CD4-positive, alpha-beta T cell (primary cell): Measurements from ENCODE around the gene LYPD3. TPM values are rescaled to one million over a fixed set of nuclear protein-coding genes. Genes with fewer than 3 reads are reported as not detected.
"Not testable (repeated sequence)": the region's sequence is repeated elsewhere in the genome, so short reads cannot be mapped to it uniquely, and the experiment has no call there.

Experiments
- ATAC-seq: fragments of 200-7000 bp; cut with Tn5 transposase; one replicate; pipeline ENCODE4 v1.10.0; 2022; ENCODE audit warnings: mild to moderate bottlenecking; ENCODE audit not compliant: poor library complexity
- CTCF ChIA-PET: fragments of 350-600 bp; sonication (Branson Sonifier 250); formaldehyde crosslinking; loops from one replicate; lab custom pipeline; 2021; ENCODE audit warnings: antibody characterized with exemption, inconsistent platforms; lab: Charles Lee
- POLR2A ChIA-PET: fragments of 350-600 bp; sonication (Branson Sonifier 250); formaldehyde crosslinking; loops from one replicate; lab custom pipeline; 2021; ENCODE audit warnings: antibody characterized with exemption, inconsistent platforms; lab: Charles Lee
- DNase-seq, 14 experiments: peaks; one replicate each; pipeline ENCODE4 v3.0.0-alpha.2; 2013 to 2020; ENCODE audit warnings: mixed read lengths in 2 of 14
- H3K27ac ChIP-seq, 2 donors: one replicate each; pipeline versions ENCODE4 v1.5.1 to v1.7.0; 2013; ENCODE audit warnings: low read length in 2 of 2, low read depth in 1 of 2, mild to moderate bottlenecking in 1 of 2
- H3K27me3 ChIP-seq, 2 experiments: 1 replicate in 1 of 2; 2 replicates in 1 of 2; pipeline versions ENCODE4 v1.6.1 to v1.7.0; 2013; ENCODE audit warnings: low read length in 2 of 2, control low read depth in 1 of 2, mild to moderate bottlenecking in 1 of 2, moderate library complexity in 1 of 2; ENCODE audit not compliant: insufficient read depth in 2 of 2, control insufficient read depth in 1 of 2
- H3K36me3 ChIP-seq: one replicate; pipeline ENCODE4 v1.6.1; 2013; ENCODE audit warnings: low read length, control low read depth; ENCODE audit not compliant: insufficient read depth
- H3K4me1 ChIP-seq: one replicate; pipeline ENCODE4 v1.6.1; 2013; ENCODE audit warnings: low read length, control low read depth; ENCODE audit not compliant: insufficient read depth
- H3K4me3 ChIP-seq: one replicate; pipeline ENCODE4 v1.5.1; 2013; ENCODE audit warnings: mild to moderate bottlenecking, low read length, moderate library complexity
- H3K9me3 ChIP-seq, 2 experiments: 1 replicate in 1 of 2; 2 replicates in 1 of 2; pipeline versions ENCODE4 v1.6.1 to v1.7.0; 2013; ENCODE audit warnings: low read length in 2 of 2, mild to moderate bottlenecking in 2 of 2, control low read depth in 1 of 2, moderate library complexity in 1 of 2; ENCODE audit not compliant: control insufficient read depth in 1 of 2, insufficient read depth in 1 of 2
- H3K27ac Mint-ChIP-seq: one replicate; pipeline ENCODE4 v1.8.0; 2020; ENCODE audit warnings: mixed read lengths
- H3K27me3 Mint-ChIP-seq: one replicate; pipeline ENCODE4 v1.8.0; 2021; ENCODE audit warnings: mixed read lengths
- H3K36me3 Mint-ChIP-seq: one replicate; pipeline ENCODE4 v1.8.0; 2021; ENCODE audit warnings: low read depth, mixed read lengths
- H3K4me1 Mint-ChIP-seq: one replicate; pipeline ENCODE4 v1.8.0; 2021; ENCODE audit warnings: low read depth, mixed read lengths
- H3K4me3 Mint-ChIP-seq: one replicate; pipeline ENCODE4 v1.8.0; 2020; ENCODE audit warnings: mild to moderate bottlenecking, mixed read lengths
- H3K9me3 Mint-ChIP-seq: one replicate; pipeline ENCODE4 v1.8.0; 2020; ENCODE audit warnings: mixed read lengths
- intact Hi-C, 2 experiments: fragments of 100-400 bp; cut with DNase I in 1 of 2; cut with micrococcal nuclease in 1 of 2; formaldehyde crosslinking; loops; one replicate each; pipeline versions ENCODE4 v1.15.1 to v1.9.0; 2023 to 2025; cut with DNase I, micrococcal nuclease
- polyA plus RNA-seq, 2 donors: library from polyadenylated mRNA; unstranded; fragments of 120-200 nt; gene quantifications; one replicate each; pipeline ENCODE4 v1.2.1, GENCODE V29; 2013
- total RNA-seq, 174 experiments: library from RNA in 2 of 174; stranded (reverse) in 2 of 174; gene quantifications; one replicate each; pipeline ENCODE4 v1.2.3 and lab custom pipeline; 2021 to 2026
- TF ChIP-seq, protein P1 (sequence below): fragments of 200-600 bp; IDR thresholded peaks from one replicate; pipeline ENCODE4 v1.8.0; 2022; ENCODE audit warnings: antibody characterized with exemption, mild to moderate bottlenecking

LYPD3 gene
- total RNA-seq (10 to 100 TPM; 35.6 to 37.3 TPM), total RNA-seq (lab: John Stamatoyannopoulos, UW) (0.26 to 41.5 (median 2.5) reads per million in 172 experiments)
- polyA plus RNA-seq (2013, experiment 1 of 2) = 2.8 TPM
- polyA plus RNA-seq (2013, experiment 2 of 2) = 3.3 TPM

DNA sequence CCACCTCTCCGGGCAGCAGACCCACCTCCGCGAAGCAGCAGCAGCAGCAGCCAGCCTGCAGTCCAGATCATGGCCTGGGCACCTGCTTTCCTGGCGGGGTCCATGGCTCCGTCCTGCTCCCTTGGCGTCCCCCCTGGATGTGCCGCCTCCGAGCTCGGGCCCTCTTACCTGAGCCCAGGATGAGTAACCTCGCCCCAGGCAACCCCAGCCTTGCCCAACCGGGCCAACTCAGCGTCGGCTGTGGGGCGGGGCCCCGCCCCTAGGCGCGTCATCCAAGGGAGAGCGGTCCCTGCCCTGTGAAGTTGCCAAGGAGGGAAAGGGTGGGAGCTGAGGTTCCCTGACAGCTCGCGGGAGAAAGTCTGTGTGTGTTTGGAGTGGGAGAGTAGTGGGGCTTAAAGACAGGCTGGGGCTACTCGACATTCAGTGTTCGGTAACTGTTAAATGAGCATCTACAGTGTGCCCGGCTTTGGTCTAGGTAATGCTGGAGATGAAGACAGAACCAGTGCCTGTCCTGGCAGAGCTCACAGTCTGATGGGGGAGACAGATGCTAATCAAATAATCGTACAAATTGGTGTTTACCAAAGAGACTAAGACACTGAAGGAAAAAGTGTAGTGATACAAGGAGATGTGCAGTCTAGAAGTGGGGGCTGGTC lies at the start of gene LYPD3:
Gene LYPD3 (minus strand): TSS at position 141 of the 653 bp plus-strand sequence. CDS start 37 bp downstream, at position 104.
- DNase-seq = peak in 4 of 14 experiments; percentile 28 to 67 (median 46)
- H3K4me3 Mint-ChIP-seq = peak within 1 kb of the TSS; percentile 95

DNA sequence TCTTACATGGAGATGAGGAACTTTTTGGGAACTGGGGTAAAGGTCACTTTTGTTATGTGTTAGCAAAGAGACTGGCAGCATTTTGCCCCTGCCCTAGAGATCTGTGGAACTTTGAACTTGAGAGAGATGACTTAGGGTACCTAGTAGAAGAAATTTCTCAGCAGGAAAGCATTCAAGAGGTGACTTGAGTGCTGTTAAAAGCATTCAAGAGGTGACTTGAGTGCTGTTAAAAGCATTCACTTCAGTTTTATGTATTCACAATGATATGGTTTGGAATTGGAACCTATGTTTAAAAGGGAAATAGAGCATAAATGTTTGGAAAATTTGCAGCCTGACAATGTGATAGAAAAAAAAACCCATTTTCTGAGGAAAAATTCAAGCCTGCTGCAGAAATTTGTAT lies 47.0 kb upstream of the LYPD3 start:
- H3K4me1 Mint-ChIP-seq, H3K9me3 ChIP-seq, DNase-seq, H3K9me3 Mint-ChIP-seq, intact Hi-C loops, ATAC-seq, H3K27me3 ChIP-seq, H3K27ac ChIP-seq, H3K4me3 Mint-ChIP-seq, POLR2A ChIA-PET, H3K4me3 ChIP-seq, H3K27me3 Mint-ChIP-seq, H3K4me1 ChIP-seq: not testable (repeated sequence)
- H3K36me3 ChIP-seq = peaks cover 19% of the 10 kb centered on the region
- CTCF ChIA-PET = interaction anchor here (1.7 kb wide), 1 partner anchor 80 kb away, joined by 3 read pairs; no protein-coding TSS in a partner anchor
- H3K27ac Mint-ChIP-seq = peak overlapping the region; percentile 21
- peaks cover 51% of the 10 kb centered on the region for H3K36me3 Mint-ChIP-seq

More for the DNA sequence above, at the start of gene LYPD3:
- TF ChIP-seq, protein P1, sequence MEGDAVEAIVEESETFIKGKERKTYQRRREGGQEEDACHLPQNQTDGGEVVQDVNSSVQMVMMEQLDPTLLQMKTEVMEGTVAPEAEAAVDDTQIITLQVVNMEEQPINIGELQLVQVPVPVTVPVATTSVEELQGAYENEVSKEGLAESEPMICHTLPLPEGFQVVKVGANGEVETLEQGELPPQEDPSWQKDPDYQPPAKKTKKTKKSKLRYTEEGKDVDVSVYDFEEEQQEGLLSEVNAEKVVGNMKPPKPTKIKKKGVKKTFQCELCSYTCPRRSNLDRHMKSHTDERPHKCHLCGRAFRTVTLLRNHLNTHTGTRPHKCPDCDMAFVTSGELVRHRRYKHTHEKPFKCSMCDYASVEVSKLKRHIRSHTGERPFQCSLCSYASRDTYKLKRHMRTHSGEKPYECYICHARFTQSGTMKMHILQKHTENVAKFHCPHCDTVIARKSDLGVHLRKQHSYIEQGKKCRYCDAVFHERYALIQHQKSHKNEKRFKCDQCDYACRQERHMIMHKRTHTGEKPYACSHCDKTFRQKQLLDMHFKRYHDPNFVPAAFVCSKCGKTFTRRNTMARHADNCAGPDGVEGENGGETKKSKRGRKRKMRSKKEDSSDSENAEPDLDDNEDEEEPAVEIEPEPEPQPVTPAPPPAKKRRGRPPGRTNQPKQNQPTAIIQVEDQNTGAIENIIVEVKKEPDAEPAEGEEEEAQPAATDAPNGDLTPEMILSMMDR = no peak
- Histone ChIP-seq H3K9me3 (no peaks in the 10 kb centered on the region), H3K4me1 (peaks cover 71% of the 10 kb centered on the region), H3K27me3 (no peaks in the 10 kb centered on the region), H3K27ac (peak within 1 kb of the TSS; percentile 85 to 88), H3K4me3 (peak within 1 kb of the TSS; percentile 88), H3K36me3 (no peaks in the 10 kb centered on the region)
- Mint-ChIP-seq H3K27me3 (no peaks in the 10 kb centered on the region), H3K4me1 (peaks cover 85% of the 10 kb centered on the region), H3K27ac (peak within 1 kb of the TSS; percentile 97), H3K9me3 (no peaks in the 10 kb centered on the region), H3K36me3 (peaks cover 11% of the 10 kb centered on the region)
- intact Hi-C loops = loop anchor here in 1 of 2 experiments (10.0 kb wide), 1 partner anchor 289 kb away; the partner anchor contains the start of gene SMG9
- ChIA-PET POLR2A (interaction anchor here (0.9 to 3.7 kb wide), 5 partner anchors 9 to 67 kb away, joined by 4 to 69 read pairs (median 44); partner anchors contain the start of gene ZNF575), CTCF (interaction anchor here (1.0 to 4.3 kb wide), 3 partner anchors 18 to 54 kb away, joined by 5 to 30 read pairs (median 24); no protein-coding TSS in a partner anchor)
- no peak for ATAC-seq

DNA sequence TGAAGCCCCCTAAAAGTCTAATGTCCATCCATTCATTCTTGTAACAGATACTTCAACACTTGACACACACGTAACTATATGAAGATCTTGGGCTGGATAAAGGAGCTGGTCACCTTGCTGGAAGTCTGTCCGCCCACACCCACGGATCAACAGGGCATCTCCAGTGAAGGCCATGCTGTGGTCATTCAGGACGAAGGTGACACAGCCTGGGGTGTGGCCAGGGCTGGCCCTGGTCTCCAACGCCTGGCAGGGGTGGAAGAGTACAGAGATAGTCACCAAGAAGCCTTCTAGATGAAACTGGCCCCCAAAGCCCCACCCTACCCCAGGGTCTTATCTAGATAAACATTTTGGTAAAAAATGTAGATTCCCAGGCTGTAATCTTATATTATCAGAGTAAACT lies 45.9 kb upstream of the LYPD3 start:
- H3K4me3 Mint-ChIP-seq = no peak overlapping the region
- POLR2A ChIA-PET = no interaction called here

More for the DNA sequence above, 45.9 kb upstream of the LYPD3 start:
- Histone ChIP-seq H3K4me3 (no peak overlapping the region), H3K9me3 (no peaks in the 10 kb centered on the region), H3K27me3 (no peaks in the 10 kb centered on the region), H3K27ac (no peak overlapping the region), H3K4me1 (no peaks in the 10 kb centered on the region), H3K36me3 (peaks cover 19% of the 10 kb centered on the region)
- H3K27me3 Mint-ChIP-seq = no peaks in the 10 kb centered on the region
- ATAC-seq (no peak), DNase-seq (no peak)
- intact Hi-C loops = no loop called here
- H3K27ac Mint-ChIP-seq = no peak overlapping the region
- CTCF ChIA-PET = no interaction called here
- H3K4me1 Mint-ChIP-seq = no peaks in the 10 kb centered on the region
- TF ChIP-seq, protein P1 = no peak
- no peaks in the 10 kb centered on the region for H3K9me3 Mint-ChIP-seq
- H3K36me3 Mint-ChIP-seq = peaks cover 47% of the 10 kb centered on the region
